Measurements from ENCODE around the gene TGIF1. TPM values are rescaled to one million over a fixed set of nuclear protein-coding genes. Genes with fewer than 3 reads are reported as not detected.

TGIF1 gene
- total and polyA plus RNA-seq, 4 donors = 29.3 to 48.2 (median 32.2) TPM

DNA sequence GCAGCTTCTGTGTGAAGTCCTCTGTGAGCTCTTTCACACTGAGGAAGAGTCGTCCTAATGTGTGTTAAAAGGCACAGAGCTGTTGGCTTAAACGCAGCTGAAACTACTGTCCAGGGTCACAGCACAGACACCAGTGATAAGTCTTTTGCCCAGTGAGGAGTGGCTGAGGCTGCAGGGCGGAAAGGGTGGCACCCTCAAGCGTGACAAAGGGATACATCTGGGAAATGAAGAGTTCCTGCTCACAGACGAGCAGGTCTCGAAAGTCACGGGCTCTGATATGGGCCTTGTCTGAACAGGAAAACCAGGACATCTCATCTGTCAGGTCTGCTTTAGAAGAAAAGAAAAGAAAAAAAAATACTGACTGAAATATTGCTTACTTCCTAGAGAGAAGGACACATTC, 36.5 kb downstream of the TGIF1 start:
- H3K27ac ChIP-seq (ENCODE audit: low read depth, low read length) = no peak overlapping the region
- no peaks in the 10 kb centered on the region for H3K27me3 ChIP-seq (ENCODE audit: control insufficient read depth, insufficient read depth, low read length)
- no peak overlapping the region for H3K4me3 ChIP-seq (ENCODE audit: low read depth, low read length)
- WGBS (ENCODE audit: insufficient coverage) = 68% methylated on average over 4 of the region's 7 CpGs
- no peaks in the 10 kb centered on the region for H3K9me3 ChIP-seq (ENCODE audit: control insufficient read depth, insufficient read depth, low read length)
- DNase-seq (ENCODE audit: low read depth in 4 of 6, low spot score in 6 of 6) = no peak
- H3K4me1 ChIP-seq (ENCODE audit: control insufficient read depth, insufficient read depth, low read length) = no peaks in the 10 kb centered on the region
- H3K36me3 ChIP-seq (ENCODE audit: control insufficient read depth, insufficient read depth, low read length) = no peaks in the 10 kb centered on the region

DNA sequence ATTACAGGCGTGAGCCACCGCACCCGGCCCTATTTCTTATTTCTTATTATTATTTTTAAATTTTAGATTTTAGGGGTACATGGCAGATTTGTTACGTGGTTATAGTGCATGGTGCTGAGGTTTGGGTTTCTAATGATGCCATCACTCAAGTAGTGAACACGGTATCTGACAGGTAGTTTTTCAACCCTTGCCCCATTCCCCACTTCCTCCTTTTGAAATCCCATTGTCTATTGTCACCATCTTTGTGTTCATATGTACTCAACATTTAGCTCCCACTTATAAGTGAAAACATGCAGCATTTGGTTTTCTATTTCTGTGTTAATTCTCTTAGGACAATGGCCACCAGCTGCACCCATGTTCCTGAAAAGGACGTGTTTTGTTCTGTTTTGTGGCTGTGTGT, 39.5 kb downstream of the TGIF1 start:
- 100% methylated on average over 1 of the region's 6 CpGs for WGBS (ENCODE audit: insufficient coverage)

DNA sequence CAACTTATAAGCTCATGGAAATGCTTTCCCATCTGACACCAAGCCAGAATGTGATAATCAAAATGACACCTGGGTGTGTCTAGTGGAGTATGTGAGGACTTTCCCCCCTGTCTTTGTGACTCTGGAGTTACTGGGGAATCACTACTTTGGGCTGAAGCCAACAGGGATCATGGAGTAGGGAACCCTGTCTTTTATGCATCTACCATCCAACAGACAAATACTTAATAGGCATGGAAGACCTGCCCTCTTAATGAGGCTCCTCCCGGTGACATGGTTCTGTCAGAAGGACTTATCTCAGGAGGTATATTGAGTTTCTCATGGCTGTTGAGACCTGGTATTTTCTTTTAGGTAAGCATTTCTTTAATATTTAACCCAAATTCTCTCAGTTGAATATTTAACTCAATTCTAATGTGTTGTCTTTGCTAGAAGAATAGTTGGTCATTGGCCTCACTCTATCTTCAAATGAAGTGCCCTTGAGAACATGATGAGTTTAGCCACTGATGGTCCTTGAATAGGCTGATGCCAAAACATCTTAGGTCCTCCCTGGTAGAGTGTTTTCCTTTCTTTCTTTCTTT, 42.1 kb downstream of the TGIF1 start:
- no CpG with 5 or more reads among the region's 1 CpG for WGBS (ENCODE audit: insufficient coverage)

More for the DNA sequence above, 39.5 kb downstream of the TGIF1 start:
- Histone ChIP-seq H3K4me3 (ENCODE audit: low read depth, low read length) (no peak overlapping the region), H3K36me3 (ENCODE audit: control insufficient read depth, insufficient read depth, low read length) (no peaks in the 10 kb centered on the region), H3K9me3 (ENCODE audit: control insufficient read depth, insufficient read depth, low read length) (no peaks in the 10 kb centered on the region), H3K27ac (ENCODE audit: low read depth, low read length) (no peak overlapping the region), H3K27me3 (ENCODE audit: control insufficient read depth, insufficient read depth, low read length) (no peaks in the 10 kb centered on the region), H3K4me1 (ENCODE audit: control insufficient read depth, insufficient read depth, low read length) (no peaks in the 10 kb centered on the region)
- DNase-seq (ENCODE audit: low read depth in 4 of 6, low spot score in 6 of 6) = no peak

DNA sequence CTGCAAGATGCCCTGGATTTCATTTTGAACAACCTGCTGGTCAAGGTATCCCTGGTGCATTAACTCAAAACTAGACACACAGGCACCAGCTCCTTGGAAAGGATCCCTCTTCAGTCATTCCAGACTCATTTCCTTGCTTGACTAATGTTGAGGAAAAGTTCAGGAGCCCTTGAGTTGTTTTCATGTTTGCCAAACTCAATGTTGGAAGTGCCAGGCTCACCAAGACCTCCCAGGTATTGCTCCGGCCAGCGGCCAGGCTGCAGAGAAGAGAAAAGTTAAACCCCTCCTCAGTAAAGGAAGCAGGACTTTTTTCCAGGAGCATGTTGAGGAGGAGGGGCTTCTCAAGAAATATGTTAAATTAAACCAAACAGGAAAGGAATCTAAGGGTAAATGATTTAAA, 42.7 kb downstream of the TGIF1 start:
- no peak overlapping the region for H3K27ac ChIP-seq (ENCODE audit: low read depth, low read length)
- no peak for DNase-seq (ENCODE audit: low read depth in 4 of 6, low spot score in 6 of 6)
- H3K36me3 ChIP-seq (ENCODE audit: control insufficient read depth, insufficient read depth, low read length) = no peaks in the 10 kb centered on the region
- WGBS (ENCODE audit: insufficient coverage) = no CpG with 5 or more reads among the region's 2 CpGs
- H3K4me1 ChIP-seq (ENCODE audit: control insufficient read depth, insufficient read depth, low read length) = no peaks in the 10 kb centered on the region
- H3K9me3 ChIP-seq (ENCODE audit: control insufficient read depth, insufficient read depth, low read length) = no peaks in the 10 kb centered on the region
- no peak overlapping the region for H3K4me3 ChIP-seq (ENCODE audit: low read depth, low read length)
- H3K27me3 ChIP-seq (ENCODE audit: control insufficient read depth, insufficient read depth, low read length) = no peaks in the 10 kb centered on the region

More for the DNA sequence above, 42.1 kb downstream of the TGIF1 start:
- Histone ChIP-seq H3K36me3 (ENCODE audit: control insufficient read depth, insufficient read depth, low read length) (no peaks in the 10 kb centered on the region), H3K27ac (ENCODE audit: low read depth, low read length) (no peak overlapping the region), H3K4me1 (ENCODE audit: control insufficient read depth, insufficient read depth, low read length) (no peaks in the 10 kb centered on the region), H3K27me3 (ENCODE audit: control insufficient read depth, insufficient read depth, low read length) (no peaks in the 10 kb centered on the region), H3K4me3 (ENCODE audit: low read depth, low read length) (no peak overlapping the region), H3K9me3 (ENCODE audit: control insufficient read depth, insufficient read depth, low read length) (no peaks in the 10 kb centered on the region)
- no peak for DNase-seq (ENCODE audit: low read depth in 4 of 6, low spot score in 6 of 6)

DNA sequence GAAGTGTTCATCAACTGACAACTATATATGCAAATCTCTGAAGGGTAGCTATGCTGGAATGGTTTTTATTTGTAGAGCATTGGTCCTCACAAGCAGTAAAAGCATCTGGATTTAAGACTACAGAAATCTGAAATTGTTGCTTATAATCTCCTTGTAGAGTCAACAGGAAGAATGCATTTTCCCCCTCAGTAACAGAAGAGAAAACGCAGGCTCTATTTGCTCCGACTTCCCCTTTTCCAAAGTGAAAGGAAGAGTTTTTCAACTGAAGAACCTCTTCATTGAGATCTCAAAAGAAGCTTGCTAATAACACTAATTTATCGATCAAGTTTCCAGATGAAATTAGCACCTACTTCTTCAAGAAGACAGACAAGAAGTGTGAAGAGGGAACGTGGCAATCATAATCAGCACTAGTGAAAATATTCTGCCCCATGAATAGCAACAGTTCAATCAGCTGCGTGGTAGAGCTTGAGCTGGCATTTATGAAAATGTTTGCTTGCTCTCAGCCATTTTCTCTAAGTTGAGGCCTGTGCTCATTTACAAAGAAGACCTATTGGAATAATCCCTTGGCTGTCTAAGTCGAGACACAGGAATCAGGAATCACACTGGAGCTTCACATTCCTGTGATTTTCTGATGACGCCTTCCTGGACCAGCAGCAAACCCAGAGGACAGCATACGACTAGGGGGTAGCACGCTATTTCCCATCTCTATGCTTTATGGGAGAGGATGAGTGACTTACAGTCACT, 43.7 kb downstream of the TGIF1 start:
- WGBS (ENCODE audit: insufficient coverage) = 70% methylated on average over 2 of the region's 9 CpGs
- Histone ChIP-seq H3K36me3 (ENCODE audit: control insufficient read depth, insufficient read depth, low read length) (no peaks in the 10 kb centered on the region), H3K9me3 (ENCODE audit: control insufficient read depth, insufficient read depth, low read length) (no peaks in the 10 kb centered on the region), H3K27ac (ENCODE audit: low read depth, low read length) (no peak overlapping the region), H3K4me3 (ENCODE audit: low read depth, low read length) (no peak overlapping the region), H3K27me3 (ENCODE audit: control insufficient read depth, insufficient read depth, low read length) (no peaks in the 10 kb centered on the region), H3K4me1 (ENCODE audit: control insufficient read depth, insufficient read depth, low read length) (no peaks in the 10 kb centered on the region)
- peak in 1 of 6 donors; percentile 11 for DNase-seq (ENCODE audit: low read depth in 4 of 6, low spot score in 6 of 6)

DNA sequence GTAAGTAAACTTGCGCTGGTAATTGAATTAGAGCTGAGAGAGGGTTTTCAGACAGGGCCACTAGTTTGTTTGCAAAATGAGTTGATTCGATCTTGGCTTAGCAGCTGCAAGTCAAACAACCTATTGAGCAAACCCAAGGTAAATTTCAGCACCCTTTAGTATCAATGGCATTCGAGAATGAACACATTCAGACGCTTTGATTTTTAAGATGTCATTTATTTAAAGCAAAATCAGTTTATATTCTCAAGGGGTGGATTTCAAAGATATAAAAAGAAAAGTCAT, 44.2 kb downstream of the TGIF1 start:
- H3K27me3 ChIP-seq (ENCODE audit: control insufficient read depth, insufficient read depth, low read length) = no peaks in the 10 kb centered on the region
- no peak for DNase-seq (ENCODE audit: low read depth in 4 of 6, low spot score in 6 of 6)
- H3K4me3 ChIP-seq (ENCODE audit: low read depth, low read length) = no peak overlapping the region
- H3K4me1 ChIP-seq (ENCODE audit: control insufficient read depth, insufficient read depth, low read length) = peaks cover 1% of the 10 kb centered on the region
- no peak overlapping the region for H3K27ac ChIP-seq (ENCODE audit: low read depth, low read length)
- H3K36me3 ChIP-seq (ENCODE audit: control insufficient read depth, insufficient read depth, low read length) = no peaks in the 10 kb centered on the region
- 100% methylated on average over 1 of the region's 4 CpGs for WGBS (ENCODE audit: insufficient coverage)
- H3K9me3 ChIP-seq (ENCODE audit: control insufficient read depth, insufficient read depth, low read length) = no peaks in the 10 kb centered on the region

DNA sequence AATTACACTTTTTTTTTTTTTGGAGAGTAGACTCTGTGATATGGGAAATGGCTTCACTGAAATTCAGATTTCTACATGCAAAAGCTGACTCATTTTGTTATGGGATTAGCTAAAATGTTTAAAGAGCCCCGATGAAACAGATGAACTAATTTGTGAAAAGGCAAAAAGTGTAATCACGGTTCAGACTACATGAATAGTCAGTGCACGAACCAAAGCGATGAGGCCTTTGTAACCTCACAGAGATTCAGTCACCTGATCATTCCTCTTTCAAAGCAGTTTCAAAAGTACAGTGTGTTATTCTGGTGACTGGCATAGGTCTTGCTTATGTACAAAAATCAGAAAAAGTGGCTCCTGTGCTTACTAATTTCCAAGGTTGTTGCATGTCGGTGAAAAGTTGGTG, 44.6 kb downstream of the TGIF1 start:
- no CpG with 5 or more reads among the region's 5 CpGs for WGBS (ENCODE audit: insufficient coverage)
- Histone ChIP-seq H3K27ac (ENCODE audit: low read depth, low read length) (no peak overlapping the region), H3K4me1 (ENCODE audit: control insufficient read depth, insufficient read depth, low read length) (peaks cover 5% of the 10 kb centered on the region), H3K36me3 (ENCODE audit: control insufficient read depth, insufficient read depth, low read length) (no peaks in the 10 kb centered on the region), H3K4me3 (ENCODE audit: low read depth, low read length) (no peak overlapping the region), H3K27me3 (ENCODE audit: control insufficient read depth, insufficient read depth, low read length) (no peaks in the 10 kb centered on the region), H3K9me3 (ENCODE audit: control insufficient read depth, insufficient read depth, low read length) (no peaks in the 10 kb centered on the region)
- no peak for DNase-seq (ENCODE audit: low read depth in 4 of 6, low spot score in 6 of 6)

DNA sequence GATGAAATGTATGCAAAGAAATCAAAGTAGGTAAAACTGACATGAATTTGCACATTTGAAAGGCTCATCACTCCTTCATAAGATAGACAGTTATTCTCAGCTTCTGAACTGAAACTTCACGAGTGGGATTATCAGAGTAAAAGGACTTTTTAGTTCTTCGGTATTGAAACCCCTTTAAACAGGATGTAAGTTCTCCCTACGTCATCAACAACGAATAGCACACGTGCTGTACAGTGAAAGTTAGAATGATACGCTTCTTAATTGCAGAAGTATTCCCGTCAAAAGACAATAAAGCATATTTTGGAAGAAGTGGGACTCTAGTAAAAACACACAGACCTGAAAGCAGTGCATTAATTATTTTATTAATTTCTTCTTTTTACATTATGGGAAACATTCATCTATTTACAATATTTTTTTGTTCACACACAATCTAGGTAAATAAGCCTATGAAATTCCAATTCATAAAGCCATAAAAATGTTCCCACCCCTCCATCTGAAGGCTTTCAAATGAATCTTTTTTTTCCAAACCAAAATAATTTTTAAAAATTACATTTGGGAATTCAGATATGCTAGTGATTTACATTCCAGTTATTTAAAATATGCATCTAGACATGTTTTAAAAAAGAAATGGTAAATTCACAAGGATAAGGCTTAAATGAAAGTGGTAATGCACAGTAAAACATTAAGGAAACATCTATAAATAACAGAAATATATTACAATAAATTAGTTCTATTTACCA, 45.9 kb downstream of the TGIF1 start:
- no peak overlapping the region for H3K4me3 ChIP-seq (ENCODE audit: low read depth, low read length)
- H3K4me1 ChIP-seq (ENCODE audit: control insufficient read depth, insufficient read depth, low read length) = peaks cover 9% of the 10 kb centered on the region
- no peak overlapping the region for H3K27ac ChIP-seq (ENCODE audit: low read depth, low read length)
- WGBS (ENCODE audit: insufficient coverage) = no CpG with 5 or more reads among the region's 7 CpGs
- no peaks in the 10 kb centered on the region for H3K9me3 ChIP-seq (ENCODE audit: control insufficient read depth, insufficient read depth, low read length)
- H3K27me3 ChIP-seq (ENCODE audit: control insufficient read depth, insufficient read depth, low read length) = no peaks in the 10 kb centered on the region
- no peak for DNase-seq (ENCODE audit: low read depth in 4 of 6, low spot score in 6 of 6)
- no peaks in the 10 kb centered on the region for H3K36me3 ChIP-seq (ENCODE audit: control insufficient read depth, insufficient read depth, low read length)

DNA sequence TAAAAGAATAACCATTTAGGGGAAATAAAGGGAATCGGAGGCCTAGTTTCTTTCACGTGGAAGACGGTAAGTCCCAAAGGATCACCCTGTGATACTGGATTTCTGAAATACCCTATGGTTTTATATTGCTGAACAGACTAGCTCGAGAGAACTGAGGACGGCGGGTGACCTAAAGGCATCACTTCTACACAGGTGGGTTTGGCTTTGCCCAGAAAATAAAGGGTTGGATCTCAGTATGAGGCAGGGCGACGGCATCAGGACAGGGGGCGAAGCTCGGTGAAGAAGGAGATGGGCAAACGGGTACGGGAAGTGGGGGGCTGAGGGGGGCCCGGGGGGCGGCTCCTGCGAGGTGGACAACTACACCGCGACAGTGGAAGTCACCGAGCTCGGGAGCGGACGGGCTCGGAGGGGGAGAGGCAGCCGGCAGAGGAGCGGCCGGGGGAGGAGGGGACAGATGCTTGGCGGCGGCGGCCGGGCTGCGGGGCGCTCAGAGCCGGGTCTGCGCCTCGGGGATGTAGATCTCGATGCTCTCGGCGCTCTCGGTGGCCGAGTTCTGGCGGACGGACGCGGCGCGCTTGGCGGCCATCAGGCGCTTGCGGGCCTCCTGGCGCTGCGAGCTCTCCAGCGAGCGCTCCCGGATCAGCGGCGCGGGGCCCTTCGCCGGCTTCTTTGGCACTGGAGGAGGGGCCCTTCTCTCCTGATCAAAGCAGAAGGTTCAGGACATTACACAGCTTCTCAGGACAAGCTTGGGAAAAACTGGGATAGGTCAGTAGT, 48.9 kb downstream of the TGIF1 start:
- H3K9me3 ChIP-seq (ENCODE audit: control insufficient read depth, insufficient read depth, low read length) = no peaks in the 10 kb centered on the region
- no peak overlapping the region for H3K27ac ChIP-seq (ENCODE audit: low read depth, low read length)
- peak in 2 of 6 donors; percentile 69 to 70 for DNase-seq (ENCODE audit: low read depth in 4 of 6, low spot score in 6 of 6)
- peaks cover 9% of the 10 kb centered on the region for H3K4me1 ChIP-seq (ENCODE audit: control insufficient read depth, insufficient read depth, low read length)
- no peaks in the 10 kb centered on the region for H3K27me3 ChIP-seq (ENCODE audit: control insufficient read depth, insufficient read depth, low read length)
- H3K4me3 ChIP-seq (ENCODE audit: low read depth, low read length) = peak overlapping the region; percentile 28
- 13% methylated on average over 58 of the region's 58 CpGs for WGBS (ENCODE audit: insufficient coverage)
- no peaks in the 10 kb centered on the region for H3K36me3 ChIP-seq (ENCODE audit: control insufficient read depth, insufficient read depth, low read length)
